HG02610 (cell line): ENCODE data around the gene GAGE2A.
"Not testable (repeated sequence)": the region's sequence is repeated elsewhere in the genome, so short reads cannot be mapped to it uniquely, and the experiment has no call there.

ENCODE experiments used
- ATAC-seq: cut with Tn5 transposase; IDR thresholded peaks from one replicate; pipeline ENCODE4 v1.9.1; 2021; ENCODE audit warnings: mild to moderate bottlenecking, moderate library complexity; ENCODE audit not compliant: unreplicated experiment

GAGE2A gene, protein sequence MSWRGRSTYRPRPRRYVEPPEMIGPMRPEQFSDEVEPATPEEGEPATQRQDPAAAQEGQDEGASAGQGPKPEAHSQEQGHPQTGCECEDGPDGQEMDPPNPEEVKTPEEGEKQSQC

DNA sequence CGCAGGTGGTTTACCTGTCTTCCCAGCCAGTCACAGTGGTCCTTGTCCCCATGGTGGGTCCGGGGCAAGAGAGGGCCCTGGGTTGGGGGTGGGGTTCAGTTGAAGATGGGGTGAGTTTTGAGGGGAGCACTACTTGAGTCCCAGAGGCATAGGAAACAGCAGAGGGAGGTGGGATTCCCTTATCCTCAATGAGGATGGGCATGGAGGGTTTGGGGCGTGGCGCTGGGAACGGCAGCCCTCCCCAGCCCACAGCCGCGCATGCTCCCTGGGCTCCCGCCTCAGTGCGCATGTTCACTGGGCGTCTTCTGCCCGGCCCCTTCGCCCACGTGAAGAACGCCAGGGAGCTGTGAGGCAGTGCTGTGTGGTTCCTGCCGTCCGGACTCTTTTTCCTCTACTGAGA lies at the start of gene GAGE2A:
TSS of gene GAGE2A (plus strand) at position 301 of the 400 bp plus-strand sequence. CDS start 1,155 bp downstream, outside the sequence.
- ATAC-seq, result not testable (repeated sequence)

DNA sequence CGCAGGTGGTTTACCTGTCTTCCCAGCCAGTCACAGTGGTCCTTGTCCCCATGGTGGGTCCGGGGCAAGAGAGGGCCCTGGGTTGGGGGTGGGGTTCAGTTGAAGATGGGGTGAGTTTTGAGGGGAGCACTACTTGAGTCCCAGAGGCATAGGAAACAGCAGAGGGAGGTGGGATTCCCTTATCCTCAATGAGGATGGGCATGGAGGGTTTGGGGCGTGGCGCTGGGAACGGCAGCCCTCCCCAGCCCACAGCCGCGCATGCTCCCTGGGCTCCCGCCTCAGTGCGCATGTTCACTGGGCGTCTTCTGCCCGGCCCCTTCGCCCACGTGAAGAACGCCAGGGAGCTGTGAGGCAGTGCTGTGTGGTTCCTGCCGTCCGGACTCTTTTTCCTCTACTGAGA lies 47.9 kb upstream of the GAGE2A start, which contains the start of gene GAGE12D:
TSS of gene GAGE12D (plus strand) at position 301 of the 400 bp plus-strand sequence. CDS start 1,155 bp downstream, outside the sequence.
- ATAC-seq, result not testable (repeated sequence)

DNA sequence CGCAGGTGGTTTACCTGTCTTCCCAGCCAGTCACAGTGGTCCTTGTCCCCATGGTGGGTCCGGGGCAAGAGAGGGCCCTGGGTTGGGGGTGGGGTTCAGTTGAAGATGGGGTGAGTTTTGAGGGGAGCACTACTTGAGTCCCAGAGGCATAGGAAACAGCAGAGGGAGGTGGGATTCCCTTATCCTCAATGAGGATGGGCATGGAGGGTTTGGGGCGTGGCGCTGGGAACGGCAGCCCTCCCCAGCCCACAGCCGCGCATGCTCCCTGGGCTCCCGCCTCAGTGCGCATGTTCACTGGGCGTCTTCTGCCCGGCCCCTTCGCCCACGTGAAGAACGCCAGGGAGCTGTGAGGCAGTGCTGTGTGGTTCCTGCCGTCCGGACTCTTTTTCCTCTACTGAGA lies 38.3 kb upstream of the GAGE2A start, which contains the start of gene GAGE12E:
TSS of gene GAGE12E (plus strand) at position 301 of the 400 bp plus-strand sequence. CDS start 1,155 bp downstream, outside the sequence.
- ATAC-seq, result not testable (repeated sequence)

DNA sequence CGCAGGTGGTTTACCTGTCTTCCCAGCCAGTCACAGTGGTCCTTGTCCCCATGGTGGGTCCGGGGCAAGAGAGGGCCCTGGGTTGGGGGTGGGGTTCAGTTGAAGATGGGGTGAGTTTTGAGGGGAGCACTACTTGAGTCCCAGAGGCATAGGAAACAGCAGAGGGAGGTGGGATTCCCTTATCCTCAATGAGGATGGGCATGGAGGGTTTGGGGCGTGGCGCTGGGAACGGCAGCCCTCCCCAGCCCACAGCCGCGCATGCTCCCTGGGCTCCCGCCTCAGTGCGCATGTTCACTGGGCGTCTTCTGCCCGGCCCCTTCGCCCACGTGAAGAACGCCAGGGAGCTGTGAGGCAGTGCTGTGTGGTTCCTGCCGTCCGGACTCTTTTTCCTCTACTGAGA lies 28.8 kb upstream of the GAGE2A start, which contains the start of gene GAGE12F:
TSS of gene GAGE12F (plus strand) at position 301 of the 400 bp plus-strand sequence. CDS start 1,155 bp downstream, outside the sequence.
- ATAC-seq, result not testable (repeated sequence)

DNA sequence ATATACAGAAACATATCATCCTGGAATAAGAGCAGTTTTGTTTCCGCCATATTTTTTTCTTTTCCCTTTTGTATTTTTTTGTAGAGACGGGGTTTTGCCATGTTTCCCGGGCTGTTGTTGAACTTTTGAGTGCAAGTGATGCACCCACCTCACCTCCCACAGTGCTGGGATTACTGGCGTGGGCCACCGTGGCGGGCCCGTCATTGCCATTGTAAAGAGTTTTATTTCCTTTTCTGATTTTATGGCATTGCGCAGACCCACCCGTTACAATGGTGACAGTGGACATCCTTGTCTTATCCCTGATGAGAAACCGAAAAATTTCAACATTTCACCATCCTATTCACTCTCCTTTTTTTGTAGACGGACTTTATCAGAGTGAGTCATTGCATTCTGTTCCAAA lies 20.6 kb upstream of the GAGE2A start:
- ATAC-seq, result not testable (repeated sequence)

DNA sequence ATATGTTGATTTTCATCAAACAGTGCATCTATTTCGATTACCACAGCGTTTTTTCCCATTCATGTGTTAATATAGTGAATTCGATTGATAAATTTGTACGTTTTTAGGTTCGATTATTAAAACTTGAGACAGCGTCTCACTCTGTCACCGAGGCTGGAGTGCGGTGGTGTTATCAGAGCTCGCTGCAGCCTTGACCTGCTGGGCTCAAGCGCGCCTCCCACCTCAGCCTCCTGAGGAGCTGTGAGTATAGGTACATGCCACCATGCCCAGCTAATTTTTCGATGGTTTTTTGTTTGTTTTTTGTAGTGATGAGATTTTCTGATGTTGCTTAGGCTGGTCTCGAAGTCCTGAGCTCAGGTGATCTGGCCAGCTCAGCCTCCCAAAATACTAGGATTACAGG lies 20.1 kb upstream of the GAGE2A start:
- not testable (repeated sequence) for ATAC-seq

DNA sequence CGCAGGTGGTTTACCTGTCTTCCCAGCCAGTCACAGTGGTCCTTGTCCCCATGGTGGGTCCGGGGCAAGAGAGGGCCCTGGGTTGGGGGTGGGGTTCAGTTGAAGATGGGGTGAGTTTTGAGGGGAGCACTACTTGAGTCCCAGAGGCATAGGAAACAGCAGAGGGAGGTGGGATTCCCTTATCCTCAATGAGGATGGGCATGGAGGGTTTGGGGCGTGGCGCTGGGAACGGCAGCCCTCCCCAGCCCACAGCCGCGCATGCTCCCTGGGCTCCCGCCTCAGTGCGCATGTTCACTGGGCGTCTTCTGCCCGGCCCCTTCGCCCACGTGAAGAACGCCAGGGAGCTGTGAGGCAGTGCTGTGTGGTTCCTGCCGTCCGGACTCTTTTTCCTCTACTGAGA lies 19.2 kb upstream of the GAGE2A start, which contains the start of gene GAGE12G:
TSS of gene GAGE12G (plus strand) at position 301 of the 400 bp plus-strand sequence. CDS start 1,155 bp downstream, outside the sequence.
- ATAC-seq, result not testable (repeated sequence)

DNA sequence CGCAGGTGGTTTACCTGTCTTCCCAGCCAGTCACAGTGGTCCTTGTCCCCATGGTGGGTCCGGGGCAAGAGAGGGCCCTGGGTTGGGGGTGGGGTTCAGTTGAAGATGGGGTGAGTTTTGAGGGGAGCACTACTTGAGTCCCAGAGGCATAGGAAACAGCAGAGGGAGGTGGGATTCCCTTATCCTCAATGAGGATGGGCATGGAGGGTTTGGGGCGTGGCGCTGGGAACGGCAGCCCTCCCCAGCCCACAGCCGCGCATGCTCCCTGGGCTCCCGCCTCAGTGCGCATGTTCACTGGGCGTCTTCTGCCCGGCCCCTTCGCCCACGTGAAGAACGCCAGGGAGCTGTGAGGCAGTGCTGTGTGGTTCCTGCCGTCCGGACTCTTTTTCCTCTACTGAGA lies 9.6 kb upstream of the GAGE2A start, which contains the start of gene GAGE12H:
TSS of gene GAGE12H (plus strand) at position 301 of the 400 bp plus-strand sequence. CDS start 1,155 bp downstream, outside the sequence.
- ATAC-seq, result not testable (repeated sequence)

DNA sequence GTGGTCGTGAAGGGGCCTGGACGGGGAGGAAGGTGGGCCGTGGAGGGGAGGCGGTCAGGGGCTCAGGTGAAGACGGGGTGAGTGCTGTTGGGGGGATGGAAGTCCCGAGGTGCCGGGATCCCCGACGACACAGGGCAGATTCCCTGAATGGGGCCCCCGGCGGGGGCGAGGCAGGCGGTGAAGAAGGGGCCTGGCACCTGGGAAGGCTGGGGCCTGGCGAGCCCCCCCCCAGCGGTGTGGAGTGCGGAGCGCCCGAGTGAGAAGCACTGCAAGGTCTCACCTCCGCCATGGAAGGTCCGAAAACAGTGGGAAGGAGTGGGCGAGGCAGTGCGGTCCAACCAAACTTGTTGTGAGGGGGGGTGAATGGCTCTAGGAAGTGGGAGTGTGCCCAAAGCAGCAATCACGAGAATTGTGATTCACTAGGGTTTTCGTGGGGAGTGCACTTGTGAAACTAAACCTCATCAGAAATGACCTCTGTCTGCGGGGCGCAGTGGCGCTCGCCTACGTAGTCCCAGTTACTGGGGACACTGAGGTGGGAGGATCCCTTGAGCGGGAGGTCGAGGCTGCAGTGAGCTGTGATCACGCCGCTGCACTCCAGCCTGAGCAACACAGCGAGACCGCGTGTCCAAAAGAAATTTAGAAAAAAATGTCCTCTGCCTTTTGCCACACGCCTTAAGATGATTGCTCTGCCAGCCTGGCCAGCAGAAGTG lies 628 bp downstream of the GAGE2A start:
- not testable (repeated sequence) for ATAC-seq

DNA sequence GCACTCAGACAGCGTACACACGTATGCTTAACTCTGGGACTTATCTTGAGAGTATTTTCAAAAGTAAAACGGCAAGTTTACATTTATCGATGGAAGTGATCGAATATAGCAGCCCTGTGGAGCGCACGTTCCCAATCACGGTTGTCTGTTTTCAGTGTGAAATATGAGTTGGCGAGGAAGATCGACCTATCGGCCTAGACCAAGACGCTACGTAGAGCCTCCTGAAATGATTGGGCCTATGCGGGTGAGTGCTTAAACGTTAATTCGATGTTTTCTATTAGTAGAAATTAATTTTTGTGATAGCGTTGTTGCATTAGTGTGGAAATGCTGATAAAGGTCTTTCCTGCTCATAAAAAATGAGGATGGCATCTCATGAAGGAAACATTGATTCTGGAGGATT lies 1.2 kb downstream of the GAGE2A start:
- not testable (repeated sequence) for ATAC-seq

DNA sequence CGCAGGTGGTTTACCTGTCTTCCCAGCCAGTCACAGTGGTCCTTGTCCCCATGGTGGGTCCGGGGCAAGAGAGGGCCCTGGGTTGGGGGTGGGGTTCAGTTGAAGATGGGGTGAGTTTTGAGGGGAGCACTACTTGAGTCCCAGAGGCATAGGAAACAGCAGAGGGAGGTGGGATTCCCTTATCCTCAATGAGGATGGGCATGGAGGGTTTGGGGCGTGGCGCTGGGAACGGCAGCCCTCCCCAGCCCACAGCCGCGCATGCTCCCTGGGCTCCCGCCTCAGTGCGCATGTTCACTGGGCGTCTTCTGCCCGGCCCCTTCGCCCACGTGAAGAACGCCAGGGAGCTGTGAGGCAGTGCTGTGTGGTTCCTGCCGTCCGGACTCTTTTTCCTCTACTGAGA lies 9.4 kb downstream of the GAGE2A start, which contains the start of gene GAGE1:
TSS of gene GAGE1 (plus strand) at position 301 of the 400 bp plus-strand sequence. CDS start 1,155 bp downstream, outside the sequence.
- ATAC-seq, result not testable (repeated sequence)

DNA sequence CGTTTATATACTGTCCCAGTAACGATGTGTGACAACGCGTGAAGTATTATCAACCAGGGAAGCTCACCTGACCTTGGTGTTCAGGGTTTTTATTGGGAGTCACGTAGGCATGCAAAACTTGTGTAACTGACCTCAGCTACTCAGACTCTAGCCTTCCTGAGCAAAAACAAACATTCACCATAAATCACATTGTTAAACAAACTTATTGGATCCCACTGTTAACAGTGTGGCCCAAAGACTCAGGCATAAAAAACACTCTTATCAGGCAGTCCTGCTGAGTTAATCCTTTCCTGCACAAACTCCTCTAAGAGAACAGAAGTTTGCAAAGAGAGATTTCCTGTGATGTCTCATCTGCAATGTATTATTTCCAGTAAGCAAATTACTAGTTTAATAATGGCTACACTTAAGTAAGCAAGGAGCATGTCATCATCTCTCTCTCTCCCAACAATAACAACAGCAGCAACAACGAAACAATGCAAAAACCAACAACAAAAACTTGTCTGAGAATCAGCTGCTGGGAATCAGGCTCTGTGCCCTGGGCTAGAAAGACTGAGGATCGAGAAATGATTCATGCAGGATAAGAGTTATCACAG lies 21.5 kb downstream of the GAGE2A start:
- ATAC-seq, result no peak

DNA sequence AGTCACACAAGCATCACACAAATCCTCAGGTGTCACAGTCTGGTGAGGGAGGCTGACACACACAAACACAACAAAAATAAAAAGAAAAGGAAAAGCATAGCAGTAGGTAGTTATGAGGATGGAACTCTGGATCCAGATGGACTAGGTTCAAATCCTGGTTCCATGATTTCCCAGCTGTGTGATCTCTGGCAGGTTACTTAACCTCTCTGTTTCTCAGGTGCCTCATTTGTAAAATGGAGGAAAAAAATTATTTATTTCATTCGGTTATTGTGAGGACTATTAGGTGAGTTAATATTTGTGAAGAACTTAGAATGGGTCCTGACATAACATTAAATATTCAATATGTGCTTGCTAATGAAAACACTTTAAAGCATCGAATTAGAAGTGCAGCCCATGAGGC lies 29.3 kb downstream of the GAGE2A start:
- ATAC-seq, result no peak

DNA sequence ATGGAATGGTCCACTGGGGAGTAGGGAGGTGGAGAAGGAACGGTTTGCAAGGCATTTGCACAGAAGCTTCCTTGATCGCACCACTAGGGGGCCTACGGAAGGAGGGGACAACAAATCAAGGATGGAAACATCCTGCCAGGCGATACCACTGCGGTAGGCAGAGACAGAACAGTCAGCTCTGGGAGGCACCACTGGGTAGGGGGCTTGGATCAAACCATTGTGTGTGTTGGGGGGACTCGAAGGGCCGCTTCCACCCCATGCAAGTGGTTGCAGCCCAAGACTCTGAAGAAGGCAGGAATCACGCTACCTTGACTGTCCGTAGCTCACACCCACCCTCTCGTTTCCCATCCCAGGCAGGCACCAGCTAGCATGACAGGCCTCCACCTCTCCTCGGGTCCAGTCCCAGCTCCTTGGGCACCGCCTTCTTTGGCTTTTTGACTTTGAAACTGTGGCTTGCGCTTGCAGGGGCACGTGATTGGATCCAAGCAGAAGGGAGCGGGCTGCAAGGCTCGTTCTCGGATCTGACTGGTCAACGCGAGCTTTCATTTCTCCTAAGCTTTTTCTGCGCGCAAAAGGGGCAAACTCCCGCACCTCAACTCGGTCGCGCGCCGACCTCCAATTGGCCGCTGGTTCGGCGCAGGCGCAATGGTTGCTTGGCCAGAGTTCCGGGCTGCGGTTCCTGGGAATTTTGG lies 37.9 kb downstream of the GAGE2A start:
- no peak for ATAC-seq

DNA sequence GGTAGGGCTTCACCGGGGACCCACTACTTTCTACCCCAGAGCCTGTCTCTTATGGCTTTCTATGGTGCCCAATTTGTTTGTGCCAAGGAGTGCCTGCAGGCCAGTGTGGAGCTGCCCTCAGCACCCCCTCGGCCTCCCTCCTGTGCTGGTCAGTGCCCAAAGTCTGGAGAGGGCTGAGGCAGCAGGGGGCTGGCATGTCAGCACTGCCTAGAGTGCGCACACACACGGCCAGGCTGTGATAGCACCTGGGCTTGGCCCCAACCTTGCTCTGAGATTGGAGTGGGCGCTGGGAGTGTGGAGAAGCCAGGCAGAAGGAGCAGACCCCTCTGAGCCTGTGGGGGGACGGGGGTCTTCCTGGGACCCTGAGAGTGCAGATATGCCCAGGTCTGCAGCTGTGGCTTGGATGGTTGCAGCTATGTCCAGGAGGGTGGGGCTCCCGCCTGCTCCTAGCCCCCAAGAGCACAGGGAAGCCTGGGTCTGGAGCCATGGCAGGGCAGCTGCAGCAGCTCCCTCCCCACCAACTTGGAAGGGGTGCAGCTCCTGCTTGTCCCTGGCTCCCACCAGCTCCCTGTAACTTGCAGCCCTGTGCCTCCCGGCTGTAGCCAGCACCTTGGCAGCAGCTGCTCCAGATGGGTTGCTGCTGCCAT lies 55.8 kb downstream of the GAGE2A start:
- no peak for ATAC-seq
